RWPE2 (cell line): ENCODE results near the gene ALDH16A1.
A peak's percentile ranks its signal among the peaks of the same experiment; 100 is the strongest.

Experiments used
- ATAC-seq: fragments of 200-7000 bp; cut with Tn5 transposase; 3 replicates; pipeline ENCODE4 v1.9.1; 2021; ENCODE audit warnings: low read depth
- DNase-seq: peaks from one replicate; pipeline ENCODE4 v3.0.0-alpha.2; 2020; ENCODE audit warnings: low spot score
- H3K27ac ChIP-seq: fragments of 450-650 bp; 2 replicates; pipeline ENCODE4 v1.5.1; 2017; ENCODE audit warnings: mild to moderate bottlenecking; ENCODE audit not compliant: poor library complexity, severe bottlenecking
- H3K27me3 ChIP-seq: fragments of 250-450 bp; sonication (Bioruptor Pico); 2 replicates; pipeline ENCODE4 v1.5.1; 2021; ENCODE audit warnings: mild to moderate bottlenecking, moderate library complexity; ENCODE audit not compliant: insufficient read depth, poor library complexity, severe bottlenecking
- H3K36me3 ChIP-seq: fragments of 250-450 bp; sonication (Bioruptor Pico); 2 replicates; pipeline ENCODE4 v1.5.1; 2020; ENCODE audit warnings: low read depth, mild to moderate bottlenecking, moderate library complexity
- H3K4me1 ChIP-seq: fragments of 250-450 bp; sonication (Bioruptor Pico); 2 replicates; pipeline ENCODE4 v1.5.1; 2021; ENCODE audit warnings: mild to moderate bottlenecking, moderate library complexity; ENCODE audit not compliant: insufficient read depth, poor library complexity, severe bottlenecking
- H3K4me3 ChIP-seq: fragments of 250-450 bp; sonication (Bioruptor Pico); 2 replicates; pipeline ENCODE4 v1.5.1; 2021; ENCODE audit warnings: mild to moderate bottlenecking, moderate library complexity; ENCODE audit not compliant: severe bottlenecking
- H3K9me3 ChIP-seq: fragments of 250-450 bp; sonication (Bioruptor Pico); 2 replicates; pipeline ENCODE4 v1.5.1; 2021; ENCODE audit warnings: mild to moderate bottlenecking, moderate library complexity; ENCODE audit not compliant: severe bottlenecking
- CTCF ChIP-seq: fragments of 450-650 bp; IDR thresholded peaks from one replicate; pipeline ENCODE4 v1.5.1; 2017; ENCODE audit warnings: mild to moderate bottlenecking, moderate library complexity; ENCODE audit not compliant: poor library complexity, severe bottlenecking

Gene ALDH16A1

DNA sequence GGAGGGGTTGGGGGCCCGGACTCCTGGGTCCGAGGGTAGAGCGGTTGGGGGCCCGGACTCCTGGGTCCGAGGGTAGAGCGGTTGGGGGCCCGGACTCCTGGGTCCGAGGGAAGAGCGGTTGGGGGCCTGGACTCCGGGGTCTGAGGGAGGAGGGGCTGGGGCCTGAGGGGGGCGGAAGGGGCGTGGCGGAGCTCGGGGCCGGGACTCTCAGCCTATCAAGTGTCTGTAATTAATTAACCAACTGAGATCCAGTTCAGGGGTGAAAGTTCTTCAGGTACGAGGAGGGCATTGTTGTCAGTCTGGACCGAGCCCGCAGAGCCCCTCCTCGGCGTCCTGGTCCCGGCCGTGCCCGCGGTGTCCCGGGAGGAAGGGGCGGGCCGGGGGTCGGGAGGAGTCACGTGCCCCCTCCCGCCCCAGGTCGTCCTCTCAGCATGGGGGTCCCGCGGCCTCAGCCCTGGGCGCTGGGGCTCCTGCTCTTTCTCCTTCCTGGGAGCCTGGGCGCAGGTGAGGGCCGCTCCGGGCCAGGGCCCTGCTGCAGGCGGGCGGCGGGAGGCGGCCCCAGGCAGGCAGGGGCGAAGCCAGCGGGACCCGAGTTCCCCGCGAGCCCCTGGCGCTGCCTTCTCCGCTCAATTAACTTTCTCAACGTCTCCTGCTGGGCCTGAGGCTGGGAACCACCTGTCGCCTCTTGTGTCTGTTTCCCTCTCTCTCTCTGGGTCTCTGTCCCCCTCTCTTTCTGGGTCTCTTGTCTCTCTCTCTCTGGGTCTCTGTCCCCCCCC is 60.1 kb downstream of the ALDH16A1 start:
- Histone ChIP-seq H3K4me1 (no peaks in the 10 kb centered on the region), H3K27ac (peak overlapping the region; percentile 67), H3K27me3 (no peaks in the 10 kb centered on the region), H3K36me3 (no peaks in the 10 kb centered on the region), H3K4me3 (peak overlapping the region; percentile 55), H3K9me3 (no peaks in the 10 kb centered on the region)
- no peak for DNase-seq
- TF ChIP-seq CTCF, result no peak
- ATAC-seq, result peak; percentile 59

GRCh38 chr19:49513746-49514118 is 60.7 kb downstream of the ALDH16A1 start:
- peak overlapping the region; percentile 67 for H3K27ac ChIP-seq
- no peaks in the 10 kb centered on the region for H3K9me3 ChIP-seq
- TF ChIP-seq CTCF, result no peak
- H3K27me3 ChIP-seq, result no peaks in the 10 kb centered on the region
- no peaks in the 10 kb centered on the region for H3K4me1 ChIP-seq
- H3K4me3 ChIP-seq, result peak overlapping the region; percentile 55
- peak; percentile 10; the same call in 1 of the 3 replicates for ATAC-seq
- no peak for DNase-seq
- H3K36me3 ChIP-seq, result no peaks in the 10 kb centered on the region

GRCh38 chr19:49514151-49514550 is 61.1 kb downstream of the ALDH16A1 start:
- no peak overlapping the region for H3K4me3 ChIP-seq
- no peaks in the 10 kb centered on the region for H3K27me3 ChIP-seq
- ATAC-seq (no peak), DNase-seq (no peak)
- TF ChIP-seq CTCF, result no peak
- no peaks in the 10 kb centered on the region for H3K4me1 ChIP-seq
- H3K27ac ChIP-seq, result no peak overlapping the region
- no peaks in the 10 kb centered on the region for H3K9me3 ChIP-seq
- no peaks in the 10 kb centered on the region for H3K36me3 ChIP-seq

- H3K9me3 ChIP-seq, result no peaks in the 10 kb centered on the region
- H3K36me3 ChIP-seq, result no peaks in the 10 kb centered on the region
- DNase-seq, result no peak
- H3K4me3 ChIP-seq, result no peak overlapping the region
- H3K27me3 ChIP-seq, result no peaks in the 10 kb centered on the region
- no peak for ATAC-seq
- H3K4me1 ChIP-seq, result no peaks in the 10 kb centered on the region
- no peak overlapping the region for H3K27ac ChIP-seq
- TF ChIP-seq CTCF, result no peak
These were observed 62.7 kb downstream of the ALDH16A1 start for GRCh38 chr19:49515767-49516166.

DNA sequence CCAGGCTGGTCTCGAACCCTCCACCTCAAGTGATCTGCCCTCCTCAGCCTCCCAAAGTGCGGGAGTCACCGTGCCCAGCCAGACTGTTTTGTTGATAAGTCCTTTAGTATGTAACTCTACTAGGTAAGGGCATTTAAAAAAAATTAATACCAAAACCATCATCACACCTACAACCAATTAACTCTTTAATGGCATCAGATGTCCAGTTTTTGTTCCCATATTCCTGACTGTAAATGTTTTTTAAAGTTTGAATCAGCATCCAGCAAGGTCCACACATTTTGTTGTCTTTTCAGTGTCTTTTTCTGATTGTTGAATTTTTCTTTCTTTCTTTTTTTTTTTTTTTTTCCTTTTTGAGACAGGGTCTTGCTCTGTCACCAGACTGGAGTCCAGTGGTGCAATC is 65.0 kb downstream of the ALDH16A1 start:
- Histone ChIP-seq H3K4me3 (no peak overlapping the region), H3K4me1 (no peaks in the 10 kb centered on the region), H3K36me3 (no peaks in the 10 kb centered on the region), H3K27me3 (no peaks in the 10 kb centered on the region), H3K9me3 (no peaks in the 10 kb centered on the region), H3K27ac (no peak overlapping the region)
- no peak for TF ChIP-seq CTCF
- ATAC-seq (no peak), DNase-seq (no peak)
